K562 (cell line): ENCODE results near the gene SLC25A4. TPM values are rescaled to one million over a fixed set of nuclear protein-coding genes. Genes with fewer than 3 reads are reported as not detected.

Experiments used
- ATAC-seq: fragments of 200-7000 bp; cut with Tn5 transposase; 3 replicates; pipeline ENCODE4 v1.9.1; 2020; ENCODE audit warnings: moderate library complexity
- BruUV-seq: library from RNA; stranded (reverse); fragments of 400-500 nt; replicated peaks from 2 replicates; lab custom pipeline; 2021; lab: Mats Ljungman, UMichigan
- CTCF ChIA-PET: fragments of 300-600 bp; formaldehyde crosslinking; extraction: SDS; loops from one replicate; lab custom pipeline; 2021; ENCODE audit warnings: low intra/inter-chr PET ratio; lab: Yijun Ruan, JAX
- POLR2A ChIA-PET: fragments of 300-600, 350-650 bp; sonication (Branson Sonifier 250); formaldehyde crosslinking; extraction: SDS; loops from one replicate; lab custom pipeline; 2021; ENCODE audit warnings: antibody characterized with exemption, inconsistent platforms; lab: Yijun Ruan, JAX
- DNase-seq, 4 experiments: peaks; one replicate each; pipeline versions ENCODE4 v3.0.0 to v3.0.0-alpha.2; 2011 to 2018; ENCODE audit warnings: low spot score in 3 of 4, mixed read lengths in 3 of 4; ENCODE audit errors: extremely low read depth in 1 of 4
- FAIRE-seq: peaks from 2 replicates; lab custom pipeline; 2011; peaks lifted over from hg19 to GRCh38; lab: Jason Lieb, UNC
- H2AFZ ChIP-seq: 2 replicates; pipeline ENCODE4 v1.6.0; 2011; ENCODE audit warnings: low read depth, low read length, control low read depth, inconsistent platforms
- H3K27ac ChIP-seq: fragments of 200-600 bp; 3 replicates; pipeline ENCODE4 v1.8.0; 2011; ENCODE audit warnings: low read depth, mild to moderate bottlenecking, control low read depth, inconsistent platforms, low read length, moderate library complexity, mixed read lengths; ENCODE audit errors: extremely low read depth
- H3K27me3 ChIP-seq, 2 experiments: fragments of 300-600 bp in 1 of 2; 2 replicates in 1 of 2; 3 replicates in 1 of 2; pipeline versions ENCODE4 v1.6.0 to v1.8.0; 2011; ENCODE audit warnings: inconsistent platforms in 2 of 2, low read length in 2 of 2, mild to moderate bottlenecking in 1 of 2, mixed read lengths in 1 of 2, moderate library complexity in 1 of 2; ENCODE audit not compliant: control insufficient read depth in 2 of 2, insufficient read depth in 2 of 2
- H3K36me3 ChIP-seq: fragments of 300-600 bp; 3 replicates; pipeline ENCODE4 v1.8.0; 2011; ENCODE audit warnings: mild to moderate bottlenecking, low read length, inconsistent platforms; ENCODE audit not compliant: control insufficient read depth, insufficient read depth
- H3K4me1 ChIP-seq, 2 experiments: fragments of 200-600 bp in 1 of 2; replicated peaks in 1 of 2; 2 replicates in 1 of 2; 3 replicates in 1 of 2; pipeline versions ENCODE4 v1.5.1 to v1.8.0; 2011; ENCODE audit warnings: inconsistent platforms in 2 of 2, low read length in 2 of 2, mild to moderate bottlenecking in 1 of 2, mixed read lengths in 1 of 2, moderate library complexity in 1 of 2; ENCODE audit not compliant: control insufficient read depth in 2 of 2, insufficient read depth in 2 of 2
- H3K4me2 ChIP-seq: 2 replicates; pipeline ENCODE4 v1.6.1; 2011; ENCODE audit warnings: low read length, control low read depth, inconsistent platforms, mixed read lengths; ENCODE audit not compliant: insufficient read depth
- H3K4me3 ChIP-seq: fragments of 200-600 bp; sonication (generic), shearing (Covaris generic); 2 replicates; pipeline ENCODE4 v1.5.1; 2016; ENCODE audit warnings: control low read depth, inconsistent platforms
- H3K79me2 ChIP-seq: fragments of 200-600 bp; 3 replicates; pipeline ENCODE4 v1.8.0; 2011; ENCODE audit warnings: low read length, inconsistent platforms; ENCODE audit not compliant: control insufficient read depth, insufficient read depth
- H3K9ac ChIP-seq, 2 experiments: 2 replicates each; pipeline versions ENCODE4 v1.6.0 to v1.6.1; 2011; ENCODE audit warnings: low read depth in 2 of 2, low read length in 2 of 2, control low read depth in 1 of 2, inconsistent platforms in 1 of 2, mild to moderate bottlenecking in 1 of 2, mixed read lengths in 1 of 2; ENCODE audit not compliant: insufficient read depth in 1 of 2
- H3K9me1 ChIP-seq: one replicate; pipeline ENCODE4 v1.6.0; 2011; ENCODE audit warnings: inconsistent platforms, mild to moderate bottlenecking, low read length, moderate library complexity; ENCODE audit not compliant: control insufficient read depth, insufficient read depth
- H3K9me3 ChIP-seq: replicated peaks from 2 replicates; pipeline ENCODE4 v1.5.1; 2011; ENCODE audit warnings: low read depth, low read length, inconsistent platforms; ENCODE audit not compliant: control insufficient read depth, insufficient read depth
- H4K20me1 ChIP-seq: replicated peaks from 2 replicates; pipeline ENCODE4 v1.6.1; 2011; ENCODE audit warnings: low read length, inconsistent platforms, mixed read lengths; ENCODE audit not compliant: control insufficient read depth, insufficient read depth
- ARID3A ChIP-seq: IDR thresholded peaks from 2 replicates; pipeline ENCODE4 v1.6.1; 2012; ENCODE audit warnings: low read depth, low read length, improper control_type of control experiment, borderline replicate concordance
- ATF3 ChIP-seq, 2 experiments: fragments of 450-650 bp in 1 of 2; sonication (generic) in 1 of 2; formaldehyde crosslinking in 1 of 2; IDR thresholded peaks in 1 of 2; conservative IDR thresholded peaks in 1 of 2; 2 replicates each; pipeline versions ENCODE4 v1.6.1 to v1.8.1; 2016 to 2023; ENCODE audit warnings: mild to moderate bottlenecking in 2 of 2, moderate library complexity in 2 of 2, inconsistent platforms in 1 of 2, missing genetic modification reagents in 1 of 2
- BHLHE40 ChIP-seq: IDR thresholded peaks from 2 replicates; pipeline ENCODE4 v1.6.1; 2011; ENCODE audit warnings: low read length, improper control_type of control experiment
- C11orf30 ChIP-seq: fragments of 450-650 bp; IDR thresholded peaks from 2 replicates; pipeline ENCODE4 v1.6.1; 2016; ENCODE audit warnings: low read depth, mild to moderate bottlenecking
- DDX20 ChIP-seq: fragments of 450-650 bp; IDR thresholded peaks from 2 replicates; pipeline ENCODE4 v1.6.1; 2016; ENCODE audit warnings: missing genetic modification characterization, low read depth, mild to moderate bottlenecking, missing compliant biosample characterization, moderate library complexity
- DPF2 ChIP-seq: fragments of 450-650 bp; IDR thresholded peaks from 2 replicates; pipeline ENCODE4 v1.6.1; 2016
- FOSL1 ChIP-seq: fragments of 200-800 bp; sonication (Bioruptor generic); conservative IDR thresholded peaks from 2 replicates; pipeline ENCODE4 v1.6.1; 2016; ENCODE audit warnings: missing genetic modification characterization, missing compliant biosample characterization
- PATZ1 ChIP-seq: fragments of 250-450 bp; sonication (Bioruptor Pico); IDR thresholded peaks from 2 replicates; pipeline ENCODE4 v1.5.0; 2020; ENCODE audit warnings: mild to moderate bottlenecking, borderline replicate concordance
- POLR2B ChIP-seq: fragments of 450-650 bp; IDR thresholded peaks from 2 replicates; pipeline ENCODE4 v1.6.1; 2018; ENCODE audit warnings: low read depth; ENCODE audit not compliant: partially characterized antibody
- POLR3A ChIP-seq: IDR thresholded peaks from 2 replicates; pipeline ENCODE4 v1.6.1; 2011; ENCODE audit warnings: borderline replicate concordance, mild to moderate bottlenecking, moderate library complexity; ENCODE audit not compliant: insufficient read length, insufficient read depth; ENCODE audit errors: extremely low read depth
- SAFB ChIP-seq: fragments of 200-400 bp; formaldehyde crosslinking; IDR thresholded peaks from 2 replicates; pipeline ENCODE4 v1.6.1; 2017; ENCODE audit warnings: low read depth, low read length, borderline replicate concordance
- TBL1XR1 ChIP-seq, 2 experiments: IDR thresholded peaks; 2 replicates each; pipeline ENCODE4 v1.6.1; 2012; ENCODE audit warnings: improper control_type of control experiment in 2 of 2, low read length in 2 of 2, mild to moderate bottlenecking in 1 of 2
- ZEB2 ChIP-seq: fragments of 450-650 bp; IDR thresholded peaks from 2 replicates; pipeline ENCODE4 v1.6.1; 2016
- ZNF316 ChIP-seq: fragments of 450-650 bp; IDR thresholded peaks from 2 replicates; pipeline ENCODE4 v1.6.1; 2016
- ZNF764 ChIP-seq: fragments of 250-450 bp; sonication (Bioruptor Pico); IDR thresholded peaks from 2 replicates; pipeline ENCODE4 v1.4.0; 2020; ENCODE audit warnings: low read depth, mild to moderate bottlenecking, moderate library complexity
- WGBS: fragments of 100-300 bp; shearing (Covaris generic); methylation state at CpG from one replicate; pipeline ENCODE4 v1.1.6; 2016; ENCODE audit warnings: low coverage, mixed read lengths; ENCODE audit not compliant: insufficient coverage; ENCODE audit errors: missing lambda C conversion rate; 5-methylcytosine and 5-hydroxymethylcytosine counted together
- in situ Hi-C: fragments of 300-500 bp; cut with MboI; formaldehyde crosslinking; loops from 4 replicates; pipeline ENCODE4 v1.15.0; 2018; ENCODE audit warnings: inconsistent platforms, mixed read lengths
- intact Hi-C: fragments of 100-400 bp; cut with micrococcal nuclease; formaldehyde crosslinking; loops from 2 replicates; pipeline ENCODE4 v1.14.2; 2022
- polyA plus RNA-seq, 8 experiments: library from polyadenylated mRNA; depleted of rRNA in 4 of 8; stranded (reverse) in 5 of 8; unstranded in 3 of 8; fragments of >200 nt; fragmentation: Nextera tagmentation in 2 of 8; fragmentation: Illumina TruSeq in 1 of 8; extraction: Ambion mirVana in 2 of 8; extraction: Trizol in 1 of 8; gene quantifications; 2 replicates each; pipeline versions ENCODE4 v1.2.1 to v1.2.3, GENCODE V29; 2011 to 2014; ENCODE audit warnings: inconsistent platforms in 1 of 8, missing spikeins in 1 of 8
- total RNA-seq, 7 experiments: library from RNA; depleted of rRNA in 6 of 7; stranded (reverse); fragments of >200 nt in 6 of 7; fragmentation: Illumina TruSeq in 2 of 7; extraction: Trizol in 2 of 7; gene quantifications; 2 replicates each; pipeline versions ENCODE4 v1.2.1 to v1.2.3, GENCODE V29; 2011 to 2021; ENCODE audit warnings: low replicate concordance in 1 of 7

Gene SLC25A4
- total and polyA plus RNA-seq, 9 of the 15 experiments (the other 6 are each of a cell fraction or from before 2014, with no cell fraction given) = 8.3 to 28.6 (median 19.5) TPM

- H3K4me3 ChIP-seq = no peak overlapping the region
- ATAC-seq = 0 out of 3 replicates have a peak, but pooled peaks have one; percentile 33
- H3K9me1 ChIP-seq = no peaks in the 10 kb centered on the region
- POLR2A ChIA-PET = no interaction called here
- WGBS = 64% methylated on average over 9 of the region's 9 CpGs
- no peaks in the 10 kb centered on the region for H3K9me3 ChIP-seq
- no peak overlapping the region for H2AFZ ChIP-seq
- intact Hi-C loops = no loop called here
- DNase-seq = no peak
- CTCF ChIA-PET = no interaction called here
- no peaks in the 10 kb centered on the region; the same call in 1 of the 2 replicates for H4K20me1 ChIP-seq
- peak; percentile 44 for FAIRE-seq
- no peak overlapping the region for H3K27ac ChIP-seq
- in situ Hi-C loops = no loop called here
- peaks cover 70% of the 10 kb centered on the region for H3K79me2 ChIP-seq
- peaks cover 19% of the 10 kb centered on the region; the same call in 2 of the 3 replicates for H3K36me3 ChIP-seq
- H3K4me1 ChIP-seq = peaks cover 3 to 7% of the 10 kb centered on the region in 2 experiments; a peak in 4 of 5 replicates
- no peak overlapping the region for H3K4me2 ChIP-seq
- H3K9ac ChIP-seq = no peak overlapping the region
- no peaks in the 10 kb centered on the region for H3K27me3 ChIP-seq
- no TSS peak for BruUV-seq
- TF ChIP-seq ATF3 (IDR thresholded peaks at IDR 0.05) (peak; percentile 66), ATF3 (CRISPR knock-in tag; conservative IDR thresholded peaks at IDR 0.05) (no peak), ZEB2 (0 out of 2 replicates have a peak, but pooled peaks have one; percentile 42), SAFB (no peak), C11orf30 (peak; percentile 59; the same call in 1 of the 2 replicates), ZNF764 (CRISPR knock-in tag) (no peak), ARID3A (no peak), FOSL1 (0 out of 2 replicates have a peak, but pooled peaks have one; percentile 35), PATZ1 (CRISPR knock-in tag) (no peak), ZNF316 (peak; percentile 79), POLR3A (no peak), DDX20 (tag) (no peak), POLR2B (no peak), BHLHE40 (no peak), TBL1XR1 (IDR thresholded peaks at IDR 0.05; ENCODE audit: low read length in 2 of 2) (no peak), DPF2 (0 out of 2 replicates have a peak, but pooled peaks have one; percentile 17)
These were observed 52.1 kb downstream of the SLC25A4 start for GRCh38 chr4:185194924-185195888.
